HFFc6 (cell line): Measurements from ENCODE around the gene NXPH4. TPM values are rescaled to one million over a fixed set of nuclear protein-coding genes. Genes with fewer than 3 reads are reported as not detected.

Source experiments
- DNase-seq: peaks from one replicate; pipeline ENCODE4 v3.0.0-alpha.2; 2018
- H3K27ac Mint-ChIP-seq: 2 replicates; pipeline ENCODE4 v1.8.0; 2020; ENCODE audit warnings: mild to moderate bottlenecking, mixed read lengths
- H3K27me3 Mint-ChIP-seq: 2 replicates; pipeline ENCODE4 v1.8.0; 2021; ENCODE audit warnings: mild to moderate bottlenecking, moderate library complexity, mixed read lengths; ENCODE audit not compliant: insufficient read depth
- H3K36me3 Mint-ChIP-seq: 2 replicates; pipeline ENCODE4 v1.8.0; 2021; ENCODE audit warnings: low read depth, mixed read lengths
- H3K4me1 Mint-ChIP-seq: 2 replicates; pipeline ENCODE4 v1.8.0; 2020; ENCODE audit warnings: low read depth, mixed read lengths
- H3K4me3 Mint-ChIP-seq: 2 replicates; pipeline ENCODE4 v1.8.0; 2020; ENCODE audit warnings: mild to moderate bottlenecking, moderate library complexity, mixed read lengths
- H3K9me3 Mint-ChIP-seq: 2 replicates; pipeline ENCODE4 v1.8.0; 2020; ENCODE audit warnings: mild to moderate bottlenecking, mixed read lengths
- CTCF ChIP-seq: fragments of 200-600 bp; sonication (generic); IDR thresholded peaks from 2 replicates; pipeline ENCODE4 v1.5.0; 2021; ENCODE audit warnings: antibody characterized with exemption, mild to moderate bottlenecking
- total RNA-seq, 6 experiments: library from RNA; stranded (reverse); fragmentation: NEBNext Ultra II Directional; extraction: Animal tissue kit (Norgen Biotek cat#: 25700); gene quantifications; 2 replicates in 1 of 6; 3 replicates in 5 of 6; pipeline ENCODE4 v1.2.3, GENCODE V29; 2021

NXPH4 gene
- total RNA-seq, 6 experiments from 2014 or later: 2.9 to 8.2 (median 3.9) TPM

DNA sequence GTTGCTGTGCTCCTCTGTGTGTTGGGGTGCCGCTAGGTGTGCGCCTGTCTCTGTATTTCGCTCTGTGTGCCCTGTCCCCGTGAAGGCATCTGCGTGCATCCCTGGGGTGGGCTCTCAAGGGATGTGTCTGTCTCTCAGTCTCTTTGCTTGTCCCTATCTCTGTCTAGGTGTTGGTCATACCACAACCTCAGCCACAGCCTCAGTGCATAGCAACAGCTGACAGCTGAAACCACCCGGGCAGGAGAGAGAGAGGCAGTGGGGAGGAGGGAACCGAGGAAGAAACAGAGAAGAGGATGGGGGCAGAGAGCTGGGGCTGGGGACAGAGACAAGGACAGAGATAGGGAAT lies 953 bp upstream of the NXPH4 start:
- peaks cover 44% of the 10 kb centered on the region for H3K4me1 Mint-ChIP-seq
- peak overlapping the region; percentile 68 for H3K4me3 Mint-ChIP-seq
- no peak for TF ChIP-seq CTCF
- no peaks in the 10 kb centered on the region for H3K9me3 Mint-ChIP-seq
- H3K27ac Mint-ChIP-seq: peak overlapping the region; percentile 39
- DNase-seq: peak; percentile 17
- H3K27me3 Mint-ChIP-seq: peaks cover 39% of the 10 kb centered on the region
- 0 out of 2 replicates have a peak, but pooled peaks cover 9% of the 10 kb centered on the region for H3K36me3 Mint-ChIP-seq

DNA sequence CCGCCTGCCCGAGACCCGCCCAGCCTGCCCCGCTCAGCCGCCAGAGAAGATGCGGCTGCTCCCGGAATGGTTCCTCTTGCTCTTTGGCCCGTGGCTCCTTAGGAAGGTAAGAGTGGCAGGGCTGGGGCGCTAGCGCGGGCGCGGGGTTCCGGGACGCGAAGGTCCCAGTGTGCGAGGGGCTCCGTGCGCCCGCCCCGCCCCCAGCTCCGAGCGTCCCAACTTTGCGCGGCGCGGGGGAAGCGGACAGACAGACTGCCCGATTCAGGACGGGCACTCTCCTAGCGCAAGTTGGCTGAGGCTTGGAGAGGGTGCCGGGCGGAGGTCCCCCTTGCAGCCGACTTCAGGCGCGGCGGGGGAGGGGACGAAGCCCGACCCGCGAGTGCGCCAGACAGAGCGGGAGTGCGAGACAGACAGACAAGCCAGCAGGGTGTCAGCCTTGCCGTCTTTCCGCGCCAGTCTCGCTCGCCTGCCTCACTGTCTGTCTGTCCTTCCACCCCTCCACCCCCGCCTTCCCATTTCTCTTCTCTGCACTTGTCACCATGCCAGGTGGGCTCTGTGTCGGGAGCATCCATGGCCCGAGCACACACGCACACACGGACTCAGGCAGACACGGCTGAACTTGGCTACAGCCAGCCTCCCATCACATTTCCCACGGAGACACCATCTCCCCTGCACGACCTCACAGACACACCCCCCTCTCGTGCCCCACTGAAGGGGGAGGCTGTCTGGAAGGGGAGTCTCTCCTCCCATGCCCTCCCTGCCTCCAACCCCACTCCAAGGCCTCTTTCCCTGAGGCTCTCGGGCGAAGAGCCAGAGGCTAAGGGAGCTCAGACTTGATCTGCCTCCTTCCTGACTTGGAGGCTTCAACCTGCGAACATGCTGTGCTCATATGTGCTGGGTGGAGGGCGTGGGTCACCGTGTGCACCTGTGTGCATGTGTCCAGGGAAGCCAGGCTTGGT lies 606 bp downstream of the NXPH4 start:
- peak overlapping the region; percentile 16; the same call in 1 of the 2 replicates for H3K27ac Mint-ChIP-seq
- 0 out of 2 replicates have a peak, but pooled peaks cover 9% of the 10 kb centered on the region for H3K36me3 Mint-ChIP-seq
- H3K27me3 Mint-ChIP-seq: peaks cover 51% of the 10 kb centered on the region
- H3K9me3 Mint-ChIP-seq: no peaks in the 10 kb centered on the region
- peaks cover 44% of the 10 kb centered on the region for H3K4me1 Mint-ChIP-seq
- TF ChIP-seq CTCF: no peak
- DNase-seq: peak; percentile 24
- peak overlapping the region; percentile 79 for H3K4me3 Mint-ChIP-seq

DNA sequence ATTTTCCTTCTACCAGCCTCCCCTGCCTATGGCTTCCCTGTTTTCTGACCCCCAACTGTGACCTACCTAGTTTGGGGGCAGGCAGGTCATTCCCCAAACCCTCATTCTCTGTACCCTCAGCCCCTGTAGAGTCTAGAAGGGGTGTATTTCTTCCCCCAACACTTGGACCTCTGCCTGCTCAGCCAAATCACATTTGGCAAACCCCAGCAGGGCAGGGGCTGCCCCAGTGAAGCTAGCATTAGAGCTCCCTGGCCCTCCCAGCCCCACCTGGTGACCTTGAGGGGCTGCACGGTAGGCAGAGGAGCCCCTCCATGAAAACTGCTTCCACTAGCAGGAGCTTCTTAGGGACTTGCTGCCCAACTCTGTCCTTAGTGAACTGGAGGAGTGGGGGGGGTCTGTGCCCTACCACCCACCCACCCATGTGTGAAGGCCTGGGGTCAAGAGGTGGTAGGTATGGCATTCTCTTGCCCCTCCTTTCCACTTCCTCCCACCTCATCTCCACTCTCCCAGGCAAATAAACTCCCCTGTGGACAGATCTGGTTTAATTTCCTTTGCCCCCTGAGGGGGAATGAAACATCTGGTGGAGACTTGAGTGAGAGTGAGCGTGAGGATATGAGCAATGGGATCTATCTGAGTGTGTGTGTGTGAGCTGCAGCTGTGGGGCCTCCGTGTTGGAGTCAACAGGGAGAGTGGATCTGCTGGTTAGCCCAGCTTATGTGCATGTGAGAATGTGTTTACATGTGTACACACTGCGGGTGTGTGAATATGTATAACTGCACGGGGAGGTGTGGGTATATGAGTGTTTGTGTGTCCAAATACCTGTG lies 1.6 kb downstream of the NXPH4 start:
- peaks cover 51% of the 10 kb centered on the region for H3K27me3 Mint-ChIP-seq
- no peak for TF ChIP-seq CTCF
- 0 out of 2 replicates have a peak, but pooled peaks cover 9% of the 10 kb centered on the region for H3K36me3 Mint-ChIP-seq
- H3K9me3 Mint-ChIP-seq: no peaks in the 10 kb centered on the region
- peaks cover 43% of the 10 kb centered on the region for H3K4me1 Mint-ChIP-seq
- peak; percentile 35 for DNase-seq
- H3K4me3 Mint-ChIP-seq: peak overlapping the region; percentile 79; the same call in 1 of the 2 replicates
- H3K27ac Mint-ChIP-seq: no peak overlapping the region

DNA sequence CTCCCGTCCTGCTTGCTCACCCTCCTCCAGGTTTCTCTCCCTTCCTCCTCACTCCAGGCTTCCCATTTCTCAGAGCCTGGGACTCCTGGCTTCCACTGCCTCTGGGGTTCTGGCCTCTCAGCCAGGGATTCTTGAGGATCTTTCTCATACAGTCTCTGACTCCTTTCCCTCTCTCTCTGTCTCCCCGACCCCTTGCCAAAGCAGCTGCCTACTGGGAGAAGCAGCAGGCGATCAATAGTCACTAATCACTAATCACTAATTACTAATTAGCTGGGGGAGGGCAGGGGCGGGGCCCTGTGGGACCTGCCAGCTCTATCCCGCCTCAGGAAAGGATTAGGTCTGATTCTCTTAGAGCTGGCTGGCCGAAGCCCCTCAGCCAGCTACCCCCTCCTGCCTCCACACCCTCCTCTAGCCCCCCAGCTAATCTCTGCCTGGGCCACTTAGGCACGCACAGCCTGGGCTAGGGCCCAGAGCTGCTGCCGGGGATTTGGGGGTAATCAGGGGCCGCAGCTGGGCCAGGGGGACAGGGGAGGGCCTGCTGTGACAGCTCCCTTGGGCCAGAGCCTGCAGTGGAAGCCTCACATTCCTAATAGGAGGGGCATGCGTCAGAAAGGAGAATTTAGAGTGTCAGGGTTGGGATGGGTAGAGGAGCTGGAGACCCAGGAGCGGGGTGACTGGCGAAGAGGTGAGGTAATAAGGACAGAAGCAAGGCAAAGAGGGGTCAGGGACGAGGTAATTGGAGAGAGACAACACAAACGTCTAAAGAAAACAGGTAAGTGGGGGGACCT lies 2.8 kb downstream of the NXPH4 start:
- Mint-ChIP-seq H3K4me3 (no peak overlapping the region), H3K4me1 (peaks cover 31% of the 10 kb centered on the region), H3K27ac (no peak overlapping the region), H3K27me3 (peaks cover 46% of the 10 kb centered on the region), H3K9me3 (no peaks in the 10 kb centered on the region), H3K36me3 (no peaks in the 10 kb centered on the region)
- no peak for DNase-seq
- TF ChIP-seq CTCF: no peak
